Loucy (cell line): ENCODE results near the gene AZGP1.

ENCODE experiments used
- CTCF ChIP-seq: fragments of 200-600 bp; sonication (generic); conservative IDR thresholded peaks from 2 replicates; pipeline ENCODE4 v1.5.1; 2014; ENCODE audit warnings: mild to moderate bottlenecking, antibody characterized with exemption, low read length
- EZH2phosphoT487 ChIP-seq: fragments of 200-600 bp; IDR thresholded peaks from 2 replicates; pipeline ENCODE4 v1.6.1; 2018; ENCODE audit warnings: antibody characterized with exemption, mild to moderate bottlenecking, moderate library complexity, borderline replicate concordance

GRCh38 chr7:100017875-100018274, 42.0 kb upstream of the AZGP1 start:
- no peak for TF ChIP-seq CTCF
- no peak for TF ChIP-seq EZH2phosphoT487
